Hepatocyte (in vitro differentiated cells): ENCODE results near the gene CRYBB3. TPM values are rescaled to one million over a fixed set of nuclear protein-coding genes. Genes with fewer than 3 reads are reported as not detected.
A peak's percentile ranks its signal among the peaks of the same experiment; 100 is the strongest.

Experiments
- DNase-seq: peaks from one replicate; pipeline ENCODE4 v3.0.0-alpha.2; 2016; ENCODE audit warnings: low spot score
- H2AFZ ChIP-seq: fragments of 200-600 bp; sonication (generic); 2 replicates; pipeline ENCODE4 v1.6.0; 2016; ENCODE audit warnings: antibody characterized with exemption, mild to moderate bottlenecking
- H3K27ac ChIP-seq: fragments of 200-600 bp; sonication (generic); 2 replicates; pipeline ENCODE4 v1.5.1; 2016; ENCODE audit warnings: mild to moderate bottlenecking
- H3K27me3 ChIP-seq: fragments of 200-600 bp; sonication (generic); 2 replicates; pipeline ENCODE4 v1.6.1; 2016
- H3K36me3 ChIP-seq: fragments of 200-600 bp; sonication (generic); replicated peaks from 2 replicates; pipeline ENCODE4 v1.5.1; 2016; ENCODE audit warnings: low read depth; ENCODE audit not compliant: insufficient read depth
- H3K4me1 ChIP-seq: fragments of 200-600 bp; sonication (generic); 2 replicates; pipeline ENCODE4 v1.5.1; 2016; ENCODE audit warnings: mild to moderate bottlenecking, moderate library complexity; ENCODE audit not compliant: insufficient read depth
- H3K4me2 ChIP-seq: fragments of 200-600 bp; sonication (generic); 2 replicates; pipeline ENCODE4 v1.6.0; 2016
- H3K4me3 ChIP-seq: fragments of 200-600 bp; sonication (generic); 2 replicates; pipeline ENCODE4 v1.5.1; 2016; ENCODE audit warnings: mild to moderate bottlenecking
- H3K79me2 ChIP-seq: fragments of 200-600 bp; sonication (generic); 2 replicates; pipeline ENCODE4 v1.6.0; 2017; ENCODE audit warnings: mild to moderate bottlenecking
- H3K9me2 ChIP-seq: fragments of 200-600 bp; sonication (generic); replicated peaks from 2 replicates; pipeline ENCODE4 v1.6.0; 2017; ENCODE audit warnings: mild to moderate bottlenecking; ENCODE audit not compliant: insufficient read depth
- H3K9me3 ChIP-seq: fragments of 200-600 bp; sonication (generic); 2 replicates; pipeline ENCODE4 v1.5.1; 2016; ENCODE audit warnings: low read depth, mild to moderate bottlenecking
- H4K20me1 ChIP-seq: fragments of 200-600 bp; sonication (generic); 2 replicates; pipeline ENCODE4 v1.6.0; 2016; ENCODE audit warnings: mild to moderate bottlenecking; ENCODE audit not compliant: insufficient read depth, poor library complexity, severe bottlenecking
- EZH2 ChIP-seq: fragments of 200-600 bp; sonication (generic); IDR thresholded peaks from 2 replicates; pipeline ENCODE4 v1.6.1; 2016; ENCODE audit warnings: antibody characterized with exemption, mild to moderate bottlenecking, borderline replicate concordance
- EZH2phosphoT487 ChIP-seq: fragments of 200-600 bp; sonication (generic); IDR thresholded peaks from one replicate; pipeline ENCODE4 v1.6.1; 2018; ENCODE audit warnings: antibody characterized with exemption, mild to moderate bottlenecking, low read depth, moderate library complexity; ENCODE audit not compliant: unreplicated experiment, severe bottlenecking
- WGBS: methylation state at CpG from one replicate; pipeline ENCODE4 v1.1.6; 2016; ENCODE audit warnings: low lambda C conversion rate; ENCODE audit errors: missing lambda C conversion rate; 5-methylcytosine and 5-hydroxymethylcytosine counted together
- polyA plus RNA-seq: library from polyadenylated mRNA; unstranded; fragments of >200 nt; fragmentation: Nextera tagmentation; extraction: Ambion mirVana; gene quantifications from 2 replicates; pipeline ENCODE4 v1.2.1, GENCODE V29; 2016
- total RNA-seq: library from RNA; depleted of rRNA; stranded (reverse); fragments of >200 nt; gene quantifications from 2 replicates; pipeline ENCODE4 v1.2.3, GENCODE V29; 2014
- TF ChIP-seq, protein P1 (sequence below): fragments of 200-600 bp; sonication (generic); IDR thresholded peaks from 2 replicates; pipeline ENCODE4 v1.5.1; 2016; ENCODE audit warnings: antibody characterized with exemption, mild to moderate bottlenecking; ENCODE audit not compliant: poor library complexity

The CRYBB3 gene
- total and polyA plus RNA-seq, 2 experiments from 2014 or later: not detected

GRCh38 chr22:25187469-25187868 is 12.2 kb upstream of the CRYBB3 start:
- Histone ChIP-seq H4K20me1 (no peaks in the 10 kb centered on the region), H3K27me3 (no peaks in the 10 kb centered on the region), H3K27ac (no peak overlapping the region), H3K4me1 (no peaks in the 10 kb centered on the region), H3K4me3 (no peak overlapping the region), H3K4me2 (no peak overlapping the region), H3K9me2 (no peaks in the 10 kb centered on the region), H2AFZ (no peak overlapping the region), H3K9me3 (no peaks in the 10 kb centered on the region), H3K36me3 (no peaks in the 10 kb centered on the region), H3K79me2 (no peaks in the 10 kb centered on the region)
- DNase-seq: no peak
- WGBS: 87% methylated on average over 6 of the region's 6 CpGs
- no peak for TF ChIP-seq EZH2

GRCh38 chr22:25192406-25192805 is 7.3 kb upstream of the CRYBB3 start:
- Histone ChIP-seq H3K4me1 (no peaks in the 10 kb centered on the region), H3K4me2 (no peak overlapping the region), H3K9me3 (no peaks in the 10 kb centered on the region), H3K9me2 (no peaks in the 10 kb centered on the region), H3K27ac (no peak overlapping the region), H3K4me3 (no peak overlapping the region), H4K20me1 (no peaks in the 10 kb centered on the region), H3K27me3 (no peaks in the 10 kb centered on the region), H3K79me2 (no peaks in the 10 kb centered on the region), H2AFZ (no peak overlapping the region), H3K36me3 (no peaks in the 10 kb centered on the region)
- TF ChIP-seq EZH2phosphoT487 (no peak), EZH2 (no peak)
- TF ChIP-seq, protein P1, sequence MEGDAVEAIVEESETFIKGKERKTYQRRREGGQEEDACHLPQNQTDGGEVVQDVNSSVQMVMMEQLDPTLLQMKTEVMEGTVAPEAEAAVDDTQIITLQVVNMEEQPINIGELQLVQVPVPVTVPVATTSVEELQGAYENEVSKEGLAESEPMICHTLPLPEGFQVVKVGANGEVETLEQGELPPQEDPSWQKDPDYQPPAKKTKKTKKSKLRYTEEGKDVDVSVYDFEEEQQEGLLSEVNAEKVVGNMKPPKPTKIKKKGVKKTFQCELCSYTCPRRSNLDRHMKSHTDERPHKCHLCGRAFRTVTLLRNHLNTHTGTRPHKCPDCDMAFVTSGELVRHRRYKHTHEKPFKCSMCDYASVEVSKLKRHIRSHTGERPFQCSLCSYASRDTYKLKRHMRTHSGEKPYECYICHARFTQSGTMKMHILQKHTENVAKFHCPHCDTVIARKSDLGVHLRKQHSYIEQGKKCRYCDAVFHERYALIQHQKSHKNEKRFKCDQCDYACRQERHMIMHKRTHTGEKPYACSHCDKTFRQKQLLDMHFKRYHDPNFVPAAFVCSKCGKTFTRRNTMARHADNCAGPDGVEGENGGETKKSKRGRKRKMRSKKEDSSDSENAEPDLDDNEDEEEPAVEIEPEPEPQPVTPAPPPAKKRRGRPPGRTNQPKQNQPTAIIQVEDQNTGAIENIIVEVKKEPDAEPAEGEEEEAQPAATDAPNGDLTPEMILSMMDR: no peak
- DNase-seq: no peak
- WGBS: 91% methylated on average over 12 of the region's 12 CpGs

- H2AFZ ChIP-seq: no peak overlapping the region
- H3K4me1 ChIP-seq: no peaks in the 10 kb centered on the region
- H3K79me2 ChIP-seq: no peaks in the 10 kb centered on the region
- no peaks in the 10 kb centered on the region for H3K9me3 ChIP-seq
- H3K4me2 ChIP-seq: no peak overlapping the region
- no peak for DNase-seq
- H4K20me1 ChIP-seq: no peaks in the 10 kb centered on the region
- TF ChIP-seq EZH2 (no peak), EZH2phosphoT487 (no peak)
- TF ChIP-seq, protein P1: no peak
- no peak overlapping the region for H3K27ac ChIP-seq
- no peaks in the 10 kb centered on the region for H3K9me2 ChIP-seq
- no peaks in the 10 kb centered on the region for H3K27me3 ChIP-seq
- no peaks in the 10 kb centered on the region for H3K36me3 ChIP-seq
- H3K4me3 ChIP-seq: no peak overlapping the region
- WGBS: 71% methylated on average over 4 of the region's 4 CpGs
Measured at GRCh38 chr22:25193130-25193529, 6.5 kb upstream of the CRYBB3 start.

- Histone ChIP-seq H3K9me2 (no peaks in the 10 kb centered on the region), H2AFZ (no peak overlapping the region), H3K4me2 (no peak overlapping the region), H4K20me1 (no peaks in the 10 kb centered on the region), H3K36me3 (no peaks in the 10 kb centered on the region), H3K27ac (no peak overlapping the region), H3K9me3 (no peaks in the 10 kb centered on the region), H3K4me3 (no peak overlapping the region), H3K79me2 (no peaks in the 10 kb centered on the region), H3K4me1 (no peaks in the 10 kb centered on the region), H3K27me3 (no peaks in the 10 kb centered on the region)
- TF ChIP-seq EZH2phosphoT487 (no peak), EZH2 (no peak)
- peak; percentile 29 for DNase-seq
- 71% methylated on average over 3 of the region's 3 CpGs for WGBS
Measured at GRCh38 chr22:25193548-25193947, 6.1 kb upstream of the CRYBB3 start.
